Uterus (tissue), 4 donors: ENCODE measurements around the gene MAPT. TPM values are rescaled to one million over a fixed set of nuclear protein-coding genes. Genes with fewer than 3 reads are reported as not detected.

Source experiments
- DNase-seq, 2 donors: peaks; one replicate each; pipeline ENCODE4 v3.0.0-alpha.2; 2019 to 2020
- H3K27ac ChIP-seq, 2 donors: fragments of 200-600 bp; sonication (generic); 1 replicate in 1 of 2; 2 replicates in 1 of 2; pipeline ENCODE4 v1.5.1; 2016 to 2018
- H3K27me3 ChIP-seq, 2 donors: fragments of 200-600 bp; sonication (generic); one replicate each; pipeline ENCODE4 v1.5.1; 2018 to 2019; ENCODE audit warnings: control low read depth in 1 of 2
- H3K36me3 ChIP-seq, 2 donors: fragments of 200-600 bp; sonication (generic); one replicate each; pipeline ENCODE4 v1.5.1; 2019; ENCODE audit warnings: control low read depth in 1 of 2
- H3K4me1 ChIP-seq, 2 donors: fragments of 200-600 bp; sonication (generic); one replicate each; pipeline ENCODE4 v1.5.1; 2018 to 2019; ENCODE audit warnings: control low read depth in 1 of 2
- H3K4me3 ChIP-seq, 2 donors: fragments of 200-600 bp; sonication (generic); 1 replicate in 1 of 2; 2 replicates in 1 of 2; pipeline ENCODE4 v1.5.1; 2018 to 2019; ENCODE audit warnings: mild to moderate bottlenecking in 1 of 2
- H3K9me3 ChIP-seq, 2 donors: fragments of 200-600 bp; sonication (generic); one replicate each; pipeline ENCODE4 v1.5.1; 2019; ENCODE audit warnings: control low read depth in 1 of 2
- POLR2A ChIP-seq, 2 donors: fragments of 450-650 bp; IDR thresholded peaks; one replicate each; pipeline ENCODE4 v1.6.1; 2016; ENCODE audit warnings: antibody characterized with exemption in 2 of 2, mild to moderate bottlenecking in 1 of 2, moderate library complexity in 1 of 2
- intact Hi-C: fragments of 100-400 bp; cut with DNase I; formaldehyde crosslinking; loops from one replicate; pipeline ENCODE4 v1.15.1; 2023; ENCODE audit warnings: low total_unique reads
- total RNA-seq, 4 donors: library from RNA; depleted of rRNA in 3 of 4; stranded (reverse); fragments of >200 nt in 3 of 4; gene quantifications; one replicate each; pipeline versions ENCODE4 v1.1.0 to v1.2.4, GENCODE V29; 2014 to 2023
- TF ChIP-seq, protein P1 (sequence below), 4 experiments: fragments of 200-600 bp in 2 of 4; fragments of 450-650 bp in 2 of 4; sonication (generic) in 2 of 4; IDR thresholded peaks; one replicate each; pipeline ENCODE4 v1.5.1; 2016 to 2019; ENCODE audit warnings: antibody characterized with exemption in 4 of 4, mild to moderate bottlenecking in 2 of 4, moderate library complexity in 1 of 4
- donor health status: DM: yes; HTN: yes; CAD: no.

MAPT gene
- total RNA-seq, 4 donors from 2014 or later, result 0.26 to 4.1 (median 1.5) TPM; not detected in 1

DNA sequence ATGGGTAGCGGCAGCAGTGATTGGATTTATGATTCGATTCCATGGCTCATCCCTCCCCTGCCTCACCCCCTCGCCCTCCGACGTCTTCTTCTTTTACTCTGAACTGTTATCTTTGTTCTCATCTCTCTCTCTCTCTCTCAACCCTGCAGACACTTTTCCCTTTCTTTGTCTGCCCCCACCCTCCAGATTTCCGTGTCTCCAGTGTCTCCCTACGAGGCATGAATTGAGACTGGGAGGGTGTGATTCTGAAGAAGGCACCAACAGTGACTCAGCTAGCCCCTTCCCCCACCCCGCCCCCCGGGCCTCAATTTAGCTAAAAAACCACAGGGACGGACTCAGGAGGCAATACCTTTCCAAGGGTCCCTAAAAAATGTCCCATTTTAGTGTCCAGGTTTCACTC, 57.0 kb downstream of the MAPT start:
- H3K4me1 ChIP-seq, result peaks cover 0 to 4% of the 10 kb centered on the region in 2 donors
- intact Hi-C loops, result no loop called here
- TF ChIP-seq POLR2A (IDR thresholded peaks at IDR 0.05), result no peak
- TF ChIP-seq, protein P1, sequence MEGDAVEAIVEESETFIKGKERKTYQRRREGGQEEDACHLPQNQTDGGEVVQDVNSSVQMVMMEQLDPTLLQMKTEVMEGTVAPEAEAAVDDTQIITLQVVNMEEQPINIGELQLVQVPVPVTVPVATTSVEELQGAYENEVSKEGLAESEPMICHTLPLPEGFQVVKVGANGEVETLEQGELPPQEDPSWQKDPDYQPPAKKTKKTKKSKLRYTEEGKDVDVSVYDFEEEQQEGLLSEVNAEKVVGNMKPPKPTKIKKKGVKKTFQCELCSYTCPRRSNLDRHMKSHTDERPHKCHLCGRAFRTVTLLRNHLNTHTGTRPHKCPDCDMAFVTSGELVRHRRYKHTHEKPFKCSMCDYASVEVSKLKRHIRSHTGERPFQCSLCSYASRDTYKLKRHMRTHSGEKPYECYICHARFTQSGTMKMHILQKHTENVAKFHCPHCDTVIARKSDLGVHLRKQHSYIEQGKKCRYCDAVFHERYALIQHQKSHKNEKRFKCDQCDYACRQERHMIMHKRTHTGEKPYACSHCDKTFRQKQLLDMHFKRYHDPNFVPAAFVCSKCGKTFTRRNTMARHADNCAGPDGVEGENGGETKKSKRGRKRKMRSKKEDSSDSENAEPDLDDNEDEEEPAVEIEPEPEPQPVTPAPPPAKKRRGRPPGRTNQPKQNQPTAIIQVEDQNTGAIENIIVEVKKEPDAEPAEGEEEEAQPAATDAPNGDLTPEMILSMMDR (IDR thresholded peaks at IDR 0.05), result no peak
- no peak overlapping the region for H3K4me3 ChIP-seq
- no peaks in the 10 kb centered on the region for H3K9me3 ChIP-seq
- no peak overlapping the region for H3K27ac ChIP-seq
- no peaks in the 10 kb centered on the region for H3K36me3 ChIP-seq
- H3K27me3 ChIP-seq, result no peaks in the 10 kb centered on the region
- no peak for DNase-seq

DNA sequence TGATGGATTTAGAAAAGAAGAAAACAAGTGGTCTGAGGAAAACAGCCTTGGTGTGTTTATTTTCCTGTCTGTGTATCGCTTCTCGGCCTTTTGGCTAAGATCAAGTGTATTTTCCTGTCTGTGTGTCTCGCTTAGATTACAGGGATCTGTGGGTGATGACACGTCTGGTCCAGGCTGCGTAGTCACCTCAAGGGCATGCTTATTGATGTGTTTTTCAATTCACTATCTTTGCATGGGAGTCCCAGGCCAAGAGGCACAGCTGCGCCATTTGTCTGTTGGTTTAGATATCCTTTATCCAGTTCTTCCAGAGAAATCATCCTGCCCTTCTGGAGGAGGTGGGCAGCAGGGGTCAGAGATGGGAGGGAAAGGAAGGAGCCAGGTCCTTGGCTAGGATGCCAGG, 57.6 kb downstream of the MAPT start:
- Histone ChIP-seq H3K4me1 (peaks cover 0 to 4% of the 10 kb centered on the region in 2 donors), H3K9me3 (no peaks in the 10 kb centered on the region), H3K4me3 (no peak overlapping the region), H3K27ac (no peak overlapping the region), H3K36me3 (no peaks in the 10 kb centered on the region), H3K27me3 (no peaks in the 10 kb centered on the region)
- no peak for DNase-seq
- intact Hi-C loops, result no loop called here
- TF ChIP-seq, protein P1 (IDR thresholded peaks at IDR 0.05), result no peak
- no peak for TF ChIP-seq POLR2A (IDR thresholded peaks at IDR 0.05)

DNA sequence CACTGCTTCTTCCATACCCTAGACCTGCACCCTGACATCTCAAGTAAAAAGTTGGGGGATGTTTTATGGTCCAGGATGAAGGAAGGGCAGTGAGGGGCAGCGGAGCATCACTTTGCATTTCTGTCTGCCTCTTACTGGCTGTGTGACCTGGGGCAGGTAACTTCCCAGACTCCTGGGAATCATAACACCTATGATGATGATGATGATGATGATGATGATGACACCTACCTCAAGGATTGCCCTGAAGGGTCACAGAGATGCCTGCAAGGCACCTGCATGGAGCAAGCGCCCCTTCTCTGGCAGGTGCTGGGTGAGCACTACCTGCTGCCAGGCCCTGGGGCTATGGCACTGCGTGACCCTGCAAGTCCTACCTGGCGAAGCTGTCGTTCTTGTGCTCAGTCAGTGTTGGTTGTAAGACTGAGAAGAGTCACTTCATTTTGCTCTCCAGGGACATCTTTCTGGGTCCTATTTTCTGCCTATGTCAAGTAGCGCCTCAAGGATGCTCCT, 58.5 kb downstream of the MAPT start:
- H3K27me3 ChIP-seq, result no peaks in the 10 kb centered on the region
- no peak overlapping the region for H3K27ac ChIP-seq
- H3K36me3 ChIP-seq, result no peaks in the 10 kb centered on the region
- peaks cover 0 to 4% of the 10 kb centered on the region in 2 donors for H3K4me1 ChIP-seq
- TF ChIP-seq, protein P1 (IDR thresholded peaks at IDR 0.05), result no peak
- TF ChIP-seq POLR2A (IDR thresholded peaks at IDR 0.05), result no peak
- intact Hi-C loops, result no loop called here
- no peak for DNase-seq
- no peak overlapping the region for H3K4me3 ChIP-seq
- H3K9me3 ChIP-seq, result no peaks in the 10 kb centered on the region

DNA sequence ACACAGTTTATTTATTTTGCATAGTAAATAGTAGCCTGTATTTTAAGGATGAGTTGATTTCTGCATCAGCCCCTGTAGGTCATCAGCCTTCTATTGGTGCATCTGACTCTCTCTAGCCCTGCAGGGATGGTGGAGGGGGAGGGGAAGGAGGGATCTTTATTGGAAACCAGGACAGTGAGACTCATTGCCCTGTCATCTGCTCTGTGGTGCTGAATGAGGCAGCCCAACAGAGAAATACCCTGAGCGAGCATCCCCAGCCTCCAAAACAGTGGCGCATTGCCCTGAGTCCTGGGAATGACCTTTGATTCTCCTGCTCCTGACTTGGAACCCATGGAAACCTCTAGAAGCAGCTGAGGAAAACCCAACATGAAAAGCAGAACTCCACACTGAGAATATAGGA, 59.2 kb downstream of the MAPT start:
- no peaks in the 10 kb centered on the region for H3K9me3 ChIP-seq
- intact Hi-C loops, result no loop called here
- peaks cover 0 to 4% of the 10 kb centered on the region in 2 donors for H3K4me1 ChIP-seq
- H3K4me3 ChIP-seq, result no peak overlapping the region
- no peaks in the 10 kb centered on the region for H3K36me3 ChIP-seq
- H3K27ac ChIP-seq, result no peak overlapping the region
- H3K27me3 ChIP-seq, result no peaks in the 10 kb centered on the region
- TF ChIP-seq POLR2A (IDR thresholded peaks at IDR 0.05), result no peak
- TF ChIP-seq, protein P1 (IDR thresholded peaks at IDR 0.05), result no peak
- no peak for DNase-seq

DNA sequence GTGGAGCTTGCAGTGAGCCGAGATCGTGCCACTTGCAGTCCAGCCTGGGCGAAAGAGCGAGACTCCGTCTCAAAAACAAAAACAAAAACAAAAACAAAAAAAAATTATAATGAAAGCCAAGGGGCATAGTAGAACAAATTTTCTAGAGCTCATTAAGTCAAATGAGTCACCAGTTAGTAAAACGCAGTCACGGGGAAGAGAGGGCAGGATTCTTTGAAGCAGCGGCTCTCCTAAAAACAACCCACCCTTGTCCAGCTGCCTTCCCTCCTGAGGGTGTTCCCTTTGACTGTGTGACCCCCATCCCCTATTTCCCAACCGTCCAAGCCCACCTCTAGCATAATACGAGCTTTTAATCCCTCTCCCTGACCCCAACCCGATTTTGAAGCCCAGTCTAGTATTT, 60.6 kb downstream of the MAPT start:
- intact Hi-C loops, result no loop called here
- Histone ChIP-seq H3K4me1 (no peaks in the 10 kb centered on the region), H3K36me3 (no peaks in the 10 kb centered on the region), H3K9me3 (no peaks in the 10 kb centered on the region), H3K27me3 (no peaks in the 10 kb centered on the region), H3K4me3 (no peak overlapping the region), H3K27ac (no peak overlapping the region)
- TF ChIP-seq, protein P1 (IDR thresholded peaks at IDR 0.05), result no peak
- TF ChIP-seq POLR2A (IDR thresholded peaks at IDR 0.05), result no peak
- DNase-seq, result no peak
